DOHH2 (cell line): Measurements from ENCODE around the gene MOB4.
A peak's percentile ranks its signal among the peaks of the same experiment; 100 is the strongest.

Experiments used
- H3F3A ChIP-seq: fragments of 200-600 bp; sonication (generic), shearing (Covaris generic); 2 replicates; pipeline ENCODE4 v1.6.0; 2016; ENCODE audit warnings: antibody characterized with exemption, mild to moderate bottlenecking; ENCODE audit not compliant: control insufficient read depth, insufficient read depth
- H3K27ac ChIP-seq: fragments of 200-600 bp; sonication (generic); 2 replicates; pipeline ENCODE4 v1.5.1; 2014; ENCODE audit warnings: low read depth, mild to moderate bottlenecking, low read length, moderate library complexity
- H3K27me3 ChIP-seq: fragments of 200-600 bp; sonication (generic); 2 replicates; pipeline ENCODE4 v1.6.1; 2014; ENCODE audit warnings: mild to moderate bottlenecking, low read length, mixed read lengths; ENCODE audit not compliant: control insufficient read depth
- H3K36me3 ChIP-seq: fragments of 200-600 bp; sonication (generic); 2 replicates; pipeline ENCODE4 v1.6.1; 2014; ENCODE audit warnings: mild to moderate bottlenecking, low read length, moderate library complexity, mixed read lengths; ENCODE audit not compliant: control insufficient read depth
- H3K4me1 ChIP-seq: fragments of 200-600 bp; sonication (generic); 2 replicates; pipeline ENCODE4 v1.6.1; 2014; ENCODE audit warnings: mild to moderate bottlenecking, low read length, mixed read lengths; ENCODE audit not compliant: control insufficient read depth
- H3K4me2 ChIP-seq: fragments of 200-600 bp; sonication (generic); 2 replicates; pipeline ENCODE4 v1.6.0; 2014; ENCODE audit warnings: mild to moderate bottlenecking, low read length, moderate library complexity
- H3K4me3 ChIP-seq: fragments of 200-600 bp; sonication (generic); 2 replicates; pipeline ENCODE4 v1.5.1; 2014; ENCODE audit warnings: mild to moderate bottlenecking, low read length, mixed read lengths
- H3K79me2 ChIP-seq: fragments of 200-600 bp; sonication (generic); 2 replicates; pipeline ENCODE4 v1.6.1; 2014; ENCODE audit warnings: mild to moderate bottlenecking, low read length, mixed read lengths; ENCODE audit not compliant: control insufficient read depth
- H3K9me2 ChIP-seq: fragments of 200-600 bp; sonication (generic); replicated peaks from 2 replicates; pipeline ENCODE4 v1.6.1; 2014; ENCODE audit warnings: mild to moderate bottlenecking, low read length, mixed read lengths; ENCODE audit not compliant: control insufficient read depth
- H3K9me3 ChIP-seq: fragments of 200-600 bp; sonication (generic); 2 replicates; pipeline ENCODE4 v1.6.1; 2014; ENCODE audit warnings: antibody characterized with exemption, low read length, mixed read lengths; ENCODE audit not compliant: control insufficient read depth, insufficient read depth
- H4K20me1 ChIP-seq: fragments of 200-600 bp; sonication (generic); 2 replicates; pipeline ENCODE4 v1.6.0; 2014; ENCODE audit warnings: low read depth, mild to moderate bottlenecking, antibody characterized with exemption, low read length, moderate library complexity; ENCODE audit not compliant: control insufficient read depth, insufficient read depth
- CTCF ChIP-seq: fragments of 200-600 bp; sonication (generic); IDR thresholded peaks from one replicate; pipeline ENCODE4 v1.5.1; 2014; ENCODE audit warnings: antibody characterized with exemption, mild to moderate bottlenecking, low read depth, low read length; ENCODE audit not compliant: poor library complexity, severe bottlenecking
- EZH2phosphoT487 ChIP-seq: fragments of 200-600 bp; sonication (generic); IDR thresholded peaks from 2 replicates; pipeline ENCODE4 v1.6.1; 2017; ENCODE audit warnings: borderline replicate concordance, mild to moderate bottlenecking, antibody characterized with exemption, low read length, moderate library complexity, mixed read lengths

The MOB4 gene

GRCh38 chr2:197517150-197517549 is 1.3 kb downstream of the MOB4 start:
- H3K27me3 ChIP-seq: no peaks in the 10 kb centered on the region
- peaks cover 9% of the 10 kb centered on the region for H3K9me3 ChIP-seq
- peaks cover 27% of the 10 kb centered on the region for H3K4me1 ChIP-seq
- peak overlapping the region; percentile 85 for H3K4me2 ChIP-seq
- peaks cover 19% of the 10 kb centered on the region for H3F3A ChIP-seq
- H3K4me3 ChIP-seq: peak overlapping the region; percentile 85
- TF ChIP-seq CTCF (no peak), EZH2phosphoT487 (no peak)
- H3K9me2 ChIP-seq: no peaks in the 10 kb centered on the region
- no peaks in the 10 kb centered on the region for H4K20me1 ChIP-seq
- peaks cover 54% of the 10 kb centered on the region for H3K36me3 ChIP-seq
- H3K27ac ChIP-seq: 0 out of 2 replicates have a peak overlapping the region, but pooled peaks have one; percentile 92
- H3K79me2 ChIP-seq: peaks cover 85% of the 10 kb centered on the region

- Histone ChIP-seq H3K4me2 (no peak overlapping the region), H3K9me3 (no peaks in the 10 kb centered on the region), H3F3A (no peaks in the 10 kb centered on the region), H3K79me2 (peaks cover 59% of the 10 kb centered on the region), H3K4me1 (no peaks in the 10 kb centered on the region), H4K20me1 (no peaks in the 10 kb centered on the region), H3K27ac (no peak overlapping the region), H3K9me2 (no peaks in the 10 kb centered on the region), H3K4me3 (no peak overlapping the region), H3K36me3 (peaks cover 78% of the 10 kb centered on the region), H3K27me3 (no peaks in the 10 kb centered on the region)
- TF ChIP-seq CTCF (no peak), EZH2phosphoT487 (no peak)
Measured at GRCh38 chr2:197538412-197538811, 22.5 kb downstream of the MOB4 start.

- Histone ChIP-seq H3K4me2 (no peak overlapping the region), H3K79me2 (peaks cover 50% of the 10 kb centered on the region), H3F3A (no peaks in the 10 kb centered on the region), H4K20me1 (no peaks in the 10 kb centered on the region), H3K27me3 (no peaks in the 10 kb centered on the region), H3K4me3 (no peak overlapping the region), H3K27ac (no peak overlapping the region), H3K36me3 (peaks cover 86% of the 10 kb centered on the region), H3K4me1 (no peaks in the 10 kb centered on the region), H3K9me3 (no peaks in the 10 kb centered on the region), H3K9me2 (no peaks in the 10 kb centered on the region)
- TF ChIP-seq CTCF (no peak), EZH2phosphoT487 (no peak)
Measured at GRCh38 chr2:197539734-197540133, 23.9 kb downstream of the MOB4 start.
